ENCODE data around the gene PSMD5.

DNA sequence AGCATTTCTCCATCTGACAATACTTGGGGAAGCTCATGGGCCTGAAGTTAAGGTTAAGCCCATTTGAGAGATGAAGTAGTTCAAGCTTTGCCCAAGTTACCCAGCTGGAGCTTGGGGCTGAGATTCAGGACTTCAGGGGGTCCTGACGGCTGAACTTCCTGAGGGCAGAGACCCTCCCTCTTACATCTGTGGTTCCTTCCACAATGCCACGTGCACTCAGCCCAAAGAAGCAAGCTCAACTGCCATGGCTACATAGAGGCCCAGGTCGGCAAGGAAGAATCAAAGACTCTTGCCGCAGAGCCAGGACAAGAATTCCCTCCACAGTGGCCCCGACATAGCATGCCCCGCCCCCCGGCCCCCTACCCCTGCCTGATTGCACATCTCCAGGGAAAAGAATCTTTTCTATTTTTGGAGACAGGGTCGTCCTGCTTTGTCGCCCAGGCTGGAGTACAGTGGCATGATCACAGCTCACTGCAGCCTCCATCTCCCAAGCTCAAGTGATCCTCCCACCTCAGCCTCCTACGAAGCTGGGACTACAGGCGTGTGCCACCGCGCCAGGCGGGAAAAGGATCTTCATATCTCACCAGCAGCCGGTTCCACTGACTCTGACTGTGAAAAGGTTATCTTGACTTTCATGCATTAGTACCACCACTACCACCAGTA, 25.1 kb upstream of the PSMD5 start:
- TF ChIP-seq, protein P1, sequence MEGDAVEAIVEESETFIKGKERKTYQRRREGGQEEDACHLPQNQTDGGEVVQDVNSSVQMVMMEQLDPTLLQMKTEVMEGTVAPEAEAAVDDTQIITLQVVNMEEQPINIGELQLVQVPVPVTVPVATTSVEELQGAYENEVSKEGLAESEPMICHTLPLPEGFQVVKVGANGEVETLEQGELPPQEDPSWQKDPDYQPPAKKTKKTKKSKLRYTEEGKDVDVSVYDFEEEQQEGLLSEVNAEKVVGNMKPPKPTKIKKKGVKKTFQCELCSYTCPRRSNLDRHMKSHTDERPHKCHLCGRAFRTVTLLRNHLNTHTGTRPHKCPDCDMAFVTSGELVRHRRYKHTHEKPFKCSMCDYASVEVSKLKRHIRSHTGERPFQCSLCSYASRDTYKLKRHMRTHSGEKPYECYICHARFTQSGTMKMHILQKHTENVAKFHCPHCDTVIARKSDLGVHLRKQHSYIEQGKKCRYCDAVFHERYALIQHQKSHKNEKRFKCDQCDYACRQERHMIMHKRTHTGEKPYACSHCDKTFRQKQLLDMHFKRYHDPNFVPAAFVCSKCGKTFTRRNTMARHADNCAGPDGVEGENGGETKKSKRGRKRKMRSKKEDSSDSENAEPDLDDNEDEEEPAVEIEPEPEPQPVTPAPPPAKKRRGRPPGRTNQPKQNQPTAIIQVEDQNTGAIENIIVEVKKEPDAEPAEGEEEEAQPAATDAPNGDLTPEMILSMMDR (IDR thresholded peaks at IDR 0.05) = no peak
- no peak for TF ChIP-seq POLR2A (IDR thresholded peaks at IDR 0.05)

Data from Peyer's patch (tissue), 4 donors.